NK-92 treated with Interleukin-12 subunit alpha and Interleukin-12 subunit beta, amount 100 ng/mL, for 24 hours (cell line): ENCODE results near the gene NWD2.
"Not testable (repeated sequence)": the region's sequence is repeated elsewhere in the genome, so short reads cannot be mapped to it uniquely, and the experiment has no call there.

Experiments used
- DNase-seq: peaks from one replicate; lab custom pipeline; 2025; lab: John Stamatoyannopoulos, UW

Gene NWD2

DNA sequence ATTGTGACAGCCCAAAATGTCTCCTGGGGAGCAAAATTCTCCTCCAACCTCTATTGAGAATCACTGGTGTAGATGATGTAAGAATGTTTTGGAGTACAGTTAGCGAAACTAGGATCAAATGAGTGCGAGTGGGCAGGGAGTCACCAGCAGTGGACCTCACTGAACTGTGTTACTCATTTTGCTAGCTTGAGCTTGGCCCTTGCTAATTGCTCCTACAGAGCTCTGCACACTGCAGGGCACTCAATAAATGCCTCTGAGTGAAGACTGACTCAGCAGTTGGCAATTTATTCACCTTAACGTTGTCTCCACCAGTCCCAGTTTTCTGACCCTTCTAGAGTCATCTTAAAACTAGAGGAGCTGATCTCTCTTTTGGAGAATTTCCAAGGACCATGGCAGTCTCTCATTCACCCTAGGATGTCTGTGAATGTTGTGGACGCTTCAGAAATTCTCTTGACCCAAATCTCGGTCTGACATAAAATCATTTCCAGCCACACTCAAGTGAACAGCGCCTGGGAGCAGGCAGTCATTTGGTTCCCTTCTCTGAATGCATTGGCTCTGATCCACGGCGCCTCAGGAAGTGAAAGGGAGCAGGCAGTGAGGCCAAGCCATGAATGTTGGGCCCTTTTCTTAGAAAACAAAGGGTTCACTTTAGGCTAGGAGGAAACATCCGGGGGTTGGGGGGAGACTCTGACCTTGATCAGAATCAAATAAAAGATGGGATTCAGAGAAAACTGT lies 148.1 kb downstream of the NWD2 start:
- DNase-seq = no peak

DNA sequence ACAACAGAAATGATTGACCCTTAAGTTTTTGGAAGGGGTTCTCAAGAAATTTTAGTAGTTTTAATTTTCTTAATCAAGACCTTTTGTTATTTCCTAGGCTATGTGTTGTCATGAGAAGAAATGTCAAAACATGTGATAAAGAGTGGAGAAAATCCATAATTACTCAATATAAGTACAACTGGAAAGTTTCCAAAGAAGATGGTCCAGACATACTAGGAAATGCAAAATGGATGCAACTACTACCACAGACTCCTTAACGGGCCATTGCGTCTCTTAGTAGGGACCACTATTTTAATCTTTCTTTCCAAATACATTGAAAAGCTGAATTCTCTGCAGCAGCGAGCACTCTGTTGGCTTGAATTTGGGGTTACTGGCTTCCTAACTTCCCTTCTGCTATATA lies 148.8 kb downstream of the NWD2 start:
- DNase-seq = no peak

- DNase-seq = no peak
These were observed 149.3 kb downstream of the NWD2 start for GRCh38 chr4:37393889-37394288.

- no peak for DNase-seq
These were observed 153.0 kb downstream of the NWD2 start for GRCh38 chr4:37397505-37397904.

- no peak for DNase-seq
These were observed 155.8 kb downstream of the NWD2 start for GRCh38 chr4:37400241-37400881.

GRCh38 chr4:37407938-37408826 lies 163.6 kb downstream of the NWD2 start:
- DNase-seq = not testable (repeated sequence)

- DNase-seq = not testable (repeated sequence)
These were observed 169.1 kb downstream of the NWD2 start for GRCh38 chr4:37413612-37414011.

GRCh38 chr4:37415845-37416369 lies 171.4 kb downstream of the NWD2 start:
- no peak for DNase-seq

DNA sequence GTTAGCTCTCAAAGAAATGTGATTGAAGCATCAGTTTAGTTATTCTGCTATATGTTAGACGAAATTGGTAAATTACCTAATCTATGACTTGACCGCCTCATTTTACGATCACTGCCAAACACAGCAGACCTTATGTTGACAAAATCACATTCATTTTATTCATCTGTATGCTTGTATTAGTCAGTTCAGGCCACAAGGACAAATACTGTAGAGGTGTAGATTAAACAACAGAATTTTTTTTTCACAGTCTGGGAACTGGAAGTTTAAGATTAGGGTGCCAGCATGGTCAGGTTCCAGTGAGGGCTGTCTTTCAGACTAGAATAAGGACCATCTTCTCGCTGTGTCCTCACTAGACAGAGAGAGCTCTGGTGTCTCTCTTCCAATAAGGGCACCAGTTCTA lies 177.1 kb downstream of the NWD2 start:
- no peak for DNase-seq

- DNase-seq = no peak
These were observed 177.6 kb downstream of the NWD2 start for GRCh38 chr4:37422102-37422501.

GRCh38 chr4:37422638-37423037 lies 178.1 kb downstream of the NWD2 start:
- DNase-seq = no peak

- DNase-seq = no peak
These were observed 178.8 kb downstream of the NWD2 start for GRCh38 chr4:37423310-37423709.

DNA sequence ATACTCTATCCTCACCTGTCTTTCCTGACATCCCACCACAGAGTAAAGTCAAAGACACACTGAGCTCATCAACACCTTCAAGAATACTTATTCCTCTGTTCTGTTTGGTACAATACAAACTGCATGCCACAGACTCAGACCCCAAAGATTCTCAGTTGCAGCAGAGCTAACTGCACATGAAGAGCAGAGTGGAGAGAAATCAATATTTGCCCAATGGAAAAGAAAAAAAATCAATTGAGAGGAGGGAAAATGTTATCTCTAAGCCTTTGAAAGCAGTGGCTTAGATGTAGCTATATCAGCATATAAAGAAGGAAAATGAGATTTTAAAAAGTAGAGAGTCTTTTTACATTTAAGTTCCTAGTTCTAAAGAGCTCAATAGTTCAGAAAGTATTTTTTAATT lies 180.2 kb downstream of the NWD2 start:
- no peak for DNase-seq

DNA sequence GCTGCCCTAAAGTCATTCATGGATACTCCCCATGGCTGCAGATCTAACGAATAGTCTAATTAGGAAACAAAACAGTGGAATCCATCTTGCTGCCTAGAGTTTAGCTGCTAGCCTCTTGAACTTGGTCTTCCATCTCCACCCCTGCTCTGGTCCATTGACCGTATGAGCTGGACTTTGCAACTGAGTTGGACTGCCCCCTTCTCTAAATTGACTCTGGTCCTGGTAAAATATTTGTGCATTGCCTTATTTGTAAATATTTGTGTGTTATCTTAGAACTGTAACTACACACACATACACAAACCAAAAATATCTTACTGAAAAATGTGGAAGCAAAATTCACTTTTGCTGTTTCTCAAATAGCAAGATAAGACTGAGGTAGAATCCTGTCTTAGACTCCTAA lies 181.3 kb downstream of the NWD2 start:
- DNase-seq = no peak

DNA sequence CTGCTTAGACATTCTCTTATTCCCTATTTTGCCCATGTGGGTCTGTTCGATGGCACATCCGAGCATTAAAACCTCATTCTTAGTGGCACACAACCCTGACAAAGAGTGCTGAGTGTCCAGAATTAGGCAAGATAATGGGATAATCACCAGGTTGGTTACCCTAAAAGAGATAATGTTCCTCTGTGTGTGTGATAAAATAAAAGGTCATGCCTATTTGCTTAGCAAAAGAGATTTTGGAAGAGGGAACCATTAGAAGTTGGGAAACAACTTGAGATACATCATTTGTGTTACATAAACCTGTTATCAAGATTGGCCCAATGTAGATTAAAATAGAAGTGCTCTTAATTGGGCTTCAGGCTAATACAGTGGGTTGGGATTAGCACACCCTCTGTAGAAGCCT lies 182.7 kb downstream of the NWD2 start:
- DNase-seq = no peak

DNA sequence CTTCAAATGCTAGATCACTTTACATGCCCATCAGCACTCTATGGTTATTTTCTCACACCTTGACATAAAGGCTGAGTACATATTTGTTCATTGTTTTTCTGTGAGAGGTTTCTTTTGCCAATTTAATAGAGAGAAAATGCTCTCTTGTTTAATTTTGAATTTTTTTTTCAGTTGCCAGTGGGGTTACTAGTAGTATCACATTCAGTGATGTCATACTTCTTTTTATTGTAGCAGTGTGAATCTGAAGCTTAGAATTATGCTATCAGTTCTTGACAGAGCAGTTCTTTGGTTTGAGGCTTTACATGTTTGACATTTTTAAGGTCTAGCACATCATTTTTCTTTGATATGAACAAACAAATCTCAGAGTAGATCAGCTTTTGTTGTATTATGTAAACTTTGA lies 185.4 kb downstream of the NWD2 start:
- DNase-seq = no peak

DNA sequence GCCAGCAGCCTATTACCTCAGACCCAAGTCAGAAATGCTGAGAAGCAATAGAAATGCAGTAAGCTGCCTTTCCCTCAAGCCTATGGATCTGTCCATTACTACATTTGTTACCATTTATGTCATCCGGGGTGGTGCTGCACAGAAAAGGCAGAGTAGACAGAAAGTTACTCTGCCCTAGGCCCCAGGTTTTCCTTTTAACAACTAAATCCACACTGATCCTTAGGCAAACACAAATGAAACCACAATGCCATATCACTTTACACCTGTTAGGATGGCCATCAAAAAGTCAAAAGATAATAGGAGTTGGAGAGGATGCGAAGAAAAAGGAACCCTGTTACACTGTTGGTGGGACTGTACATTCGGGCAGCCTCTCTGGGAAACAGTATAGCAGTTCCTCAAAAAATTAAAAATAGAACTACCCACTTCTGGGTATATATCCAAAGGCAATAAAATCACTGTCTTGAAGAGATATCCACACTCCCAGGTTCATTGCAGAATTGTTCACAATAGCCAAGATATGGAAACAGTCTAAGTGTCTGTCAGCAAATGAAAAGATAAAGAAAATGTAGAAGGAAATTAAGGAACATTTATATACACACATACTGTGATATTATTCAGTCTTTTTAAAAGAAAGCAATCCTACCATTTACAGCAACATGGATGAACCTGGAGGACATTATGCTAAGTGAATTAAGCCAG lies 186.3 kb downstream of the NWD2 start:
- DNase-seq = no peak

- no peak for DNase-seq
These were observed 186.8 kb downstream of the NWD2 start for GRCh38 chr4:37431417-37431743.

DNA sequence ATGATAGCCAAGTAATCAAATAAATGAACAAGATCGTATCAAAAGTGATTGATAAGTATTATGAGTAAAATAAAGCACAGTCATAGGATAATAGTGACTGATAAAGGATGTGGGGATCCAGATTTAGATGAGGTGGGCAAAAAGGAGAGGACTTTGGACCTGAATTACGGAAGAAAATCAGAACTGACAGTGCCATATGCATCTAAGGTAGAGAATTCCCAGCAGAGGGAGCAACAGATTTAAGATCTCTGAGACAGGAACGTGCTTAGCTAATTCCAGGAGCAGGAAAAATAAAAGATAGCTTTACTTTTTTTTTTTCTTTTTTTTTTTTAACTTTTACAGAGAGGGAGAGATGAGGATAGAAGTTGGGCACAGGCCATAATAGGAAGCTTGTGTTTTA lies 189.9 kb downstream of the NWD2 start:
- DNase-seq = no peak

DNA sequence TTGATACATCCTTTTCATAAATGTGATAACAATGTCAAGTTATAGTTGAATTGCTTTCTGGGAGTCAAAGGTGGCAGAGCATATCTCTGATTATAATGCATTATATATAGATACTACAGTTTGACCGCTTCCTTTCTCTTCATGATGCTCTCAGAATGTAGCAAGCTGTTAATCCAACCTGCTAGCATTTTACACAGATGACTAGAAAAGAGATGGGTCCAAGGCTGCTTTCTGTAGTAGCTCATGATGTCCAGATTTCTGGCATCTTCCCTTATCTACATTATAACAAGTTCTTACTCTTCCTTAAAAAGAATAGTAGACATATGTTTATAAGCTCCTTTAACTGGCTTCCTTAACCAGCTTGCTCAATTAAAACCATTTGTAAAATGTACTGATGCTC lies 192.0 kb downstream of the NWD2 start:
- no peak for DNase-seq

DNA sequence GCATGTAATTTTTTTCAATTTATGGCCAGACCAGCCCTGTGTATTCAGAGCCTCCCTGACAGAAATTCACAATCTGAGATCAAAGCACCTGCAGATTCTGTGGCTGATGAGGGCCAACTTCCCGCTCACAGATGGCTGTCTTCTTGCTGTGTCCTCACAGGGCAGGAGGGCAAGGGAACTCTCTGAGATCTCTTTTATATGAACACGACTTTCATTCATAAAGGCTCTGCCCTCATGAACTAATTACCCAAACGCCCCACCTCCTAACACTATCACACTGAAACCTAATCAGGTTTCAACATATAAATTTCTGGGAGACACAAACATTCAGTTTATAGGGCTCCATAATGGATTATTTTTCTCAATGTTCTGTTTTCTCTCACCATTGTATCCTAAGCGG lies 192.6 kb downstream of the NWD2 start:
- DNase-seq = no peak
